Natural killer cell (primary cell): ENCODE results near the gene GALNT13. TPM values are rescaled to one million over a fixed set of nuclear protein-coding genes. Genes with fewer than 3 reads are reported as not detected.

ENCODE experiments used
- ATAC-seq, 3 donors: fragments of 150-1000 bp in 2 of 3; fragments of 200-7000 bp in 1 of 3; cut with Tn5 transposase; 1 replicate in 1 of 3; 2 replicates in 2 of 3; pipeline ENCODE4 v1.10.0; 2021; ENCODE audit warnings: mild to moderate bottlenecking in 2 of 3, moderate library complexity in 2 of 3
- DNase-seq, 2 donors: peaks; one replicate each; pipeline versions ENCODE4 v3.0.0 to v3.0.0-alpha.2; 2013 to 2021; ENCODE audit warnings: mixed read lengths in 1 of 2
- H3K27ac ChIP-seq: one replicate; pipeline ENCODE4 v1.5.1; 2013; ENCODE audit warnings: mild to moderate bottlenecking, low read length
- H3K27me3 ChIP-seq: one replicate; pipeline ENCODE4 v1.6.1; 2013; ENCODE audit warnings: low read length; ENCODE audit not compliant: control insufficient read depth, insufficient read depth
- H3K36me3 ChIP-seq: one replicate; pipeline ENCODE4 v1.6.1; 2013; ENCODE audit warnings: low read length; ENCODE audit not compliant: control insufficient read depth, insufficient read depth
- H3K4me1 ChIP-seq: one replicate; pipeline ENCODE4 v1.6.1; 2013; ENCODE audit warnings: low read length; ENCODE audit not compliant: control insufficient read depth, insufficient read depth
- H3K4me3 ChIP-seq: one replicate; pipeline ENCODE4 v1.5.1; 2013; ENCODE audit warnings: low read length
- H3K9me3 ChIP-seq: one replicate; pipeline ENCODE4 v1.6.1; 2013; ENCODE audit warnings: low read length; ENCODE audit not compliant: control insufficient read depth, insufficient read depth
- H3K27ac Mint-ChIP-seq, 2 donors: one replicate each; pipeline ENCODE4 v1.8.0; 2022; ENCODE audit warnings: mild to moderate bottlenecking in 2 of 2, mixed read lengths in 2 of 2, moderate library complexity in 1 of 2
- H3K27me3 Mint-ChIP-seq, 2 donors: one replicate each; pipeline ENCODE4 v1.8.0; 2022; ENCODE audit warnings: low read depth in 2 of 2, mixed read lengths in 2 of 2
- H3K36me3 Mint-ChIP-seq: one replicate; pipeline ENCODE4 v1.8.0; 2022; ENCODE audit warnings: mixed read lengths
- H3K4me1 Mint-ChIP-seq, 2 donors: one replicate each; pipeline ENCODE4 v1.8.0; 2022; ENCODE audit warnings: mixed read lengths in 2 of 2
- H3K4me3 Mint-ChIP-seq: one replicate; pipeline ENCODE4 v1.8.0; 2022; ENCODE audit warnings: mild to moderate bottlenecking, moderate library complexity, mixed read lengths
- H3K9me3 Mint-ChIP-seq, 2 donors: one replicate each; pipeline ENCODE4 v1.8.0; 2022; ENCODE audit warnings: mixed read lengths in 2 of 2
- WGBS: methylation state at CpG from one replicate; pipeline ENCODE4 v1.1.7; 2013; ENCODE audit warnings: missing lambda C conversion rate; ENCODE audit not compliant: insufficient coverage; 5-methylcytosine and 5-hydroxymethylcytosine counted together
- intact Hi-C: fragments of 100-400 bp; cut with micrococcal nuclease; formaldehyde crosslinking; loops from one replicate; pipeline ENCODE4 v1.14.2; 2022
- total RNA-seq, 4 donors: library from RNA; stranded (reverse); fragments of 120-200 nt in 1 of 4; gene quantifications; one replicate each; pipeline versions ENCODE4 v1.2.3 to v1.2.4, GENCODE V29; 2013 to 2022
- TF ChIP-seq, protein P1 (sequence below): fragments of 200-600 bp; IDR thresholded peaks from one replicate; pipeline ENCODE4 v1.8.0; 2022; ENCODE audit warnings: antibody characterized with exemption

Gene GALNT13
- total RNA-seq, 3 donors from 2014 or later (not counting 1 experiment from before 2014, with no cell fraction given): not detected

DNA sequence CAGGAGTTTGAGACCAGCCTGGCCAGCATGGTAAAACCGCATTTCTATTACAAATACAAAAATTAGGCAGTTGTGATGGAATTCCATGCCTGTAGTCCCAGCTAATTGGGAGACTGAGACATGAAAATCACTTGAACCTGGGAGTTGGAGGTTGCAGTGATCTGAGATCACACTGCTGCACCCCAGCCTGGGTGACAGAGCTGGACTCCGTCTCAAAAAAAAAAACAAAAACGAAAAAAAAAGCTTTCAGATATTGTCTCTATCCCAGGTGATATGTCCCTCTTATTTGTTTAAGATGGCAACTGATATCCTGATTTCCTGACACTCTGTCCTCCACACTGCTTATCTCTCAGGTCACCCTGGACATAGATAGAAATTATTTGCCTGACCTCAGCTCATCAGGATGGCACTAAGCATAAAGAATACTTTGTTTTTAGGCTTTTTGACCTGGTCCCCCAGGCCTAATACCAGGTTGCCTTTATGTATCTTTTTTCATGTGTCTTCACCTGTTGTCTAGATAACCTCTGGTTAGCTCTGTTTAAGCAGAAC, 531.6 kb downstream of the GALNT13 start:
- H3K27ac Mint-ChIP-seq: no peak overlapping the region
- DNase-seq (no peak), ATAC-seq (no peak)
- H3K36me3 Mint-ChIP-seq: no peaks in the 10 kb centered on the region
- Histone ChIP-seq H3K27me3 (no peaks in the 10 kb centered on the region), H3K36me3 (no peaks in the 10 kb centered on the region), H3K4me3 (no peak overlapping the region), H3K27ac (no peak overlapping the region), H3K4me1 (no peaks in the 10 kb centered on the region), H3K9me3 (no peaks in the 10 kb centered on the region)
- intact Hi-C loops: no loop called here
- TF ChIP-seq, protein P1, sequence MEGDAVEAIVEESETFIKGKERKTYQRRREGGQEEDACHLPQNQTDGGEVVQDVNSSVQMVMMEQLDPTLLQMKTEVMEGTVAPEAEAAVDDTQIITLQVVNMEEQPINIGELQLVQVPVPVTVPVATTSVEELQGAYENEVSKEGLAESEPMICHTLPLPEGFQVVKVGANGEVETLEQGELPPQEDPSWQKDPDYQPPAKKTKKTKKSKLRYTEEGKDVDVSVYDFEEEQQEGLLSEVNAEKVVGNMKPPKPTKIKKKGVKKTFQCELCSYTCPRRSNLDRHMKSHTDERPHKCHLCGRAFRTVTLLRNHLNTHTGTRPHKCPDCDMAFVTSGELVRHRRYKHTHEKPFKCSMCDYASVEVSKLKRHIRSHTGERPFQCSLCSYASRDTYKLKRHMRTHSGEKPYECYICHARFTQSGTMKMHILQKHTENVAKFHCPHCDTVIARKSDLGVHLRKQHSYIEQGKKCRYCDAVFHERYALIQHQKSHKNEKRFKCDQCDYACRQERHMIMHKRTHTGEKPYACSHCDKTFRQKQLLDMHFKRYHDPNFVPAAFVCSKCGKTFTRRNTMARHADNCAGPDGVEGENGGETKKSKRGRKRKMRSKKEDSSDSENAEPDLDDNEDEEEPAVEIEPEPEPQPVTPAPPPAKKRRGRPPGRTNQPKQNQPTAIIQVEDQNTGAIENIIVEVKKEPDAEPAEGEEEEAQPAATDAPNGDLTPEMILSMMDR: no peak
- H3K9me3 Mint-ChIP-seq: peaks cover 9 to 11% of the 10 kb centered on the region in 2 donors
- no peaks in the 10 kb centered on the region for H3K27me3 Mint-ChIP-seq
- WGBS: 76% methylated on average over 3 of the region's 3 CpGs
- H3K4me3 Mint-ChIP-seq: no peak overlapping the region
- H3K4me1 Mint-ChIP-seq: no peaks in the 10 kb centered on the region

DNA sequence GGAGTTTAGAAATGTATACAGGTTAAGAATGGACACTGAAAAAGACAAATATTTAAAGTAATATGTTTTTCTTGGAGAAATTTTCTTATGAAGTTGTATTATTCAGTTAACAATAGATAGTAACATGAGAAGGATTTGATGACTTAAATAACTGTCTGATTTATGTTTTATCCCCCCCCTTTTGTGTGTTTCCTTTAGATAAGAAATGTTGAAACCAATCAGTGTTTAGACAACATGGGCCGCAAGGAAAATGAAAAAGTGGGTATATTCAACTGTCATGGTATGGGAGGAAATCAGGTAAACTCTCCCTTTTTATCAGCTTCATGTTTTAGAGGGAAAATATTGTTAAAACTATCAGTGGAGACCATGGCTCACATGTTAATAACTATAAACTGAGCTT, 537.1 kb downstream of the GALNT13 start:
- Mint-ChIP-seq H3K4me3 (no peak overlapping the region), H3K27ac (no peak overlapping the region), H3K4me1 (no peaks in the 10 kb centered on the region), H3K9me3 (peaks cover 15 to 18% of the 10 kb centered on the region in 2 donors), H3K27me3 (no peaks in the 10 kb centered on the region), H3K36me3 (no peaks in the 10 kb centered on the region)
- no peaks in the 10 kb centered on the region for H3K36me3 ChIP-seq
- H3K27ac ChIP-seq: no peak overlapping the region
- no peak for ATAC-seq
- no peaks in the 10 kb centered on the region for H3K27me3 ChIP-seq
- intact Hi-C loops: no loop called here
- no peaks in the 10 kb centered on the region for H3K9me3 ChIP-seq
- H3K4me3 ChIP-seq: no peak overlapping the region
- no peaks in the 10 kb centered on the region for H3K4me1 ChIP-seq
- WGBS: no CpG with 5 or more reads among the region's 1 CpG
- TF ChIP-seq, protein P1: no peak
- no peak for DNase-seq

DNA sequence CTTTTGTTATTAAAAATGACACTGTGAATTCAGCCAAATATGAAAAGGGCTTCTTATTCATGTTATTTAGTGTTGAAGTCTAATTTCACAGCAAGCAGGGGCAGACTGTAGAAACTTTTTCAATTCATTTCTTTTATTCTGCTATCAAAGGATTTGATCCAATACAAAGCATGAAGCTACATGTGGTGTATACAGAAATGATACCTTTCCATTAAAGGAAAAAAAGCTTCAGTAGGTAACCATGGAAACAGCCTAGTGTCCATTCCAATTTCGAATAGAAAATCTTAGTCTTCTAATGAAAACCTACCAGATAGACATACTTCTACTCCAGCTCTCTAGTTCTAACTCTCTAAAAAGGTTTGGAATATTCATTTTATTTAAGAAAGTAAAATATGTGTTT, 550.5 kb downstream of the GALNT13 start:
- Mint-ChIP-seq H3K27me3 (no peaks in the 10 kb centered on the region), H3K9me3 (peaks cover 16 to 19% of the 10 kb centered on the region in 2 donors), H3K4me3 (no peak overlapping the region), H3K4me1 (no peaks in the 10 kb centered on the region), H3K36me3 (no peaks in the 10 kb centered on the region), H3K27ac (no peak overlapping the region)
- no peaks in the 10 kb centered on the region for H3K4me1 ChIP-seq
- H3K27me3 ChIP-seq: no peaks in the 10 kb centered on the region
- ATAC-seq (no peak), DNase-seq (no peak)
- intact Hi-C loops: no loop called here
- WGBS: no CpG with 5 or more reads among the region's 1 CpG
- TF ChIP-seq, protein P1: no peak
- H3K27ac ChIP-seq: no peak overlapping the region
- H3K9me3 ChIP-seq: peaks cover 3% of the 10 kb centered on the region
- H3K36me3 ChIP-seq: no peaks in the 10 kb centered on the region
- H3K4me3 ChIP-seq: no peak overlapping the region

DNA sequence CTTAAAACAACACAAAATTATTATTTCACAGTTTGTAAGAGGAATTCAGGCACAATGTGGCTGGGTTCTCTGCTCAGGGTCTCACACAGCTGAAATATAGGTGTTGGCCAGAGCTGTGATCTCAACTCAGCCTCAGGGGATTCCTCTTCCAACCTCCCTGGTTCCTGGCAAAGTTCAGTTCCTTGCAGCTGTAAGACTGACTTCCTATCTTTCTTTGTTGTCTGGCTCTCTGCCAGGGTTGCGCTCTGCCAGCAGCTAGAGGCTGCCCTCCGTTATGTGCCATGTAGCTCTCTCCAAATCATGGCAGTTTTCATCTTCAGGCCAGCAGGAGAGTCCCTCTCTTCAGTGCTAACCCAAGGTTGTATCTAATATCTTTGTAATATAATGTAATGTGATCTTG, 554.3 kb downstream of the GALNT13 start:
- H3K27ac ChIP-seq: no peak overlapping the region
- H3K27ac Mint-ChIP-seq: no peak overlapping the region
- H3K4me3 ChIP-seq: no peak overlapping the region
- no peaks in the 10 kb centered on the region for H3K36me3 ChIP-seq
- peaks cover 3% of the 10 kb centered on the region for H3K9me3 ChIP-seq
- WGBS: 58% methylated on average over 2 of the region's 2 CpGs
- intact Hi-C loops: no loop called here
- H3K27me3 ChIP-seq: no peaks in the 10 kb centered on the region
- no peak overlapping the region for H3K4me3 Mint-ChIP-seq
- ATAC-seq: no peak
- H3K4me1 Mint-ChIP-seq: no peaks in the 10 kb centered on the region
- TF ChIP-seq, protein P1: no peak
- H3K27me3 Mint-ChIP-seq: no peaks in the 10 kb centered on the region
- H3K9me3 Mint-ChIP-seq: peaks cover 21 to 24% of the 10 kb centered on the region in 2 donors
- DNase-seq: no peak
- H3K4me1 ChIP-seq: no peaks in the 10 kb centered on the region
- no peaks in the 10 kb centered on the region for H3K36me3 Mint-ChIP-seq
